Stimulated activated CD8-positive, alpha-beta memory T cell treated with anti-CD3 and anti-CD28 coated beads, Interleukin-15, amount 100 ng/mL, for 4 hours (primary cell): Measurements from ENCODE around the gene PRKD1.
"Not testable (repeated sequence)": the region's sequence is repeated elsewhere in the genome, so short reads cannot be mapped to it uniquely, and the experiment has no call there.

Experiments used
- DNase-seq, 2 donors: peaks; one replicate each; pipeline ENCODE4 v3.0.0-alpha.2; 2020; ENCODE audit warnings: low read depth in 2 of 2

The PRKD1 gene

GRCh38 chr14:29740491-29740890 lies 187.2 kb downstream of the PRKD1 start:
- no peak for DNase-seq

GRCh38 chr14:29738950-29739349 lies 188.7 kb downstream of the PRKD1 start:
- DNase-seq, result no peak

DNA sequence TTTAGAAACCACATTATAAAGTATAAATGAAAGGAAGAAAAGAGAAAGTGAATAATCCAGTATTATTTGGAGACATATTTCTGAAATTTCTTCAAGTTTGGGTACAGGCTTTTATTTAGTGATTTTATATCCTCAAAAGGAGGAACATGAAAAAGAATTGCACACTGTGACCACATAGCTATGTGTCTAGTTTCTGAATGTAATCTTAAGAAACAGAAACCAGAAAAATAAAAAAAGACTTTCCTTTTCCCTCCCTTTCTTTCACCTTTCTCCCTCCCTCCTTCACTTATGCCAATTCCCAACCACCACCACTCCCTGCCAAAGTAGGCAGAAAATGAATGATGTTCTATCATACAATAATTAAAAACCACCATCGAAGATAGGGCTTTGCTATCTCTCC lies 189.6 kb downstream of the PRKD1 start:
- no peak for DNase-seq

DNA sequence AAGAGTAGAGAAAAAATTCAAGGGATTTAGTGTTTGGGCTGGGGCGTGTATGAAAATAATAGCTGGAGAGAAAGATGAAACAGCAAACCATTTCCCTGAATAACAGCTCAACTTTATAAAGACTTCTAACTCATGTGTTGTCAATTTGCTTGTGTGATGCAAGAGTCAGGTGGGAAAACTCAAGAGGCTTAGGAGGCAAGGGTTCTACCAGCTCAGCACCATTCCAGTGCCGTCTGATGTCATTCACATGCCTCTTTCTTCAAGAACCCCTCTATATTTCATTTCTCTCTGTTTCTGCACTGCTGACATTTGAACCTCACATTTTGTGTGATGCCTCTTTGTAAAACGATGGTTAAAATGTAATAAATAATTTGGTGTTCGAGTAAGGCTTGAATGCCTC lies 192.2 kb downstream of the PRKD1 start:
- DNase-seq, result no peak

- DNase-seq, result no peak
Observed at GRCh38 chr14:29734732-29735131, 192.9 kb downstream of the PRKD1 start.

- not testable (repeated sequence) for DNase-seq
Observed at GRCh38 chr14:29726560-29727331, 200.9 kb downstream of the PRKD1 start.

GRCh38 chr14:29724991-29725390 lies 202.7 kb downstream of the PRKD1 start:
- DNase-seq, result no peak

DNA sequence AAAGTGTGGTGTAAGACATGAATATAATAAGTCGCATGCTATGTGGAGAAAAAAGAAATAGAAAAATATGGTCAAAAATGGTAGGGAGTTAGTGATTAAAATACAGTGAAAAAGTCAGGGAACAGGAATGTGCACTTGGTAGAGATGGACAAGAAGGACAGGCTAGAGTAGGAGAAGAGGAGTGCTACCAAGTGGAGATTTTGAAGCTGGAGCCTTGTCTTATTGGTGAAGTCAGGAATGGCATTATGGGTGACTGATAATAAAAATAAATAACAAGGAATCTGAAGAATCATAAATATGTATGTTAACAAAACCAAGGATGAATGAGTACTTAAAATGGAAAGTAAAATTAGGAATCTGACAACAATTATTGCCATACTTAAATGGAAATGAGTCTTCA lies 204.8 kb downstream of the PRKD1 start:
- no peak for DNase-seq

DNA sequence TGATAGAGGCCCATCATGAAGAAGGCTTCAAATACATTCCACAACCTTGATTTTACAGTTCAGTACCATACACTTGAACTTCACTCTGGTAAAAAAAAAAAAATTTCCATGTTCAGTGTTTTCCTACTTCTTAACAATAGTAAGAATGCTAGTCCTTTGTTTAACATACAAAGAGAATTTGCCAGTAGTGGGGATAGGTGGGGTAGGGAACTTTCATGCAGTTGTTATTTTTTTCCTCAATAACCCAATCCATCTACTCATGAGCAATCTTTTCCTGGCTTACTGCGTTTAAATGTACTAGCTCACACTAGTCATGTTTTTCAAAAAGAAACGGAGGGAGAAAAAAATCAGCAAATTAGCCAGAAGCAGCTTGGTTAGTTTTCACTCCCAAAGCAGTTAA lies 206.1 kb downstream of the PRKD1 start:
- no peak for DNase-seq

GRCh38 chr14:29717901-29718300 lies 209.7 kb downstream of the PRKD1 start:
- no peak for DNase-seq

DNA sequence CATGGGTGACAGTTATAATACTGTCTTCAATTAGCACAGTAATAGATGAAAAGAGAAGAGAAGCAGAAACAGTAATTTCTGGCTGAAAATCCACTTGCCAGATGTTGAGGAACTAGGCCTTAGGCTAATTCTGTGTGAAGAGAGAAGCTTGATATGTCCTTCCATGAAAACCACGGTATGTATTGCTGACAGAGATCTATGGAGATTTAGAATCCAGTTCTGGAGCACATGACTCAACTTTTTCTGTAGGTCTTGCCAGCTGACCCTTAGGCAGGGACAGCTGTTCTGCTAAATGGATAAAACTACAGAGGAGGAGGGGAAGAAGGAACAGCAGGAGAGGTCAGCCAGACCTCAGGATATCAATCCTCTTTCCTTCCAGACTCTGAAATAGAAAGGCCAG lies 211.5 kb downstream of the PRKD1 start:
- no peak for DNase-seq

GRCh38 chr14:29712601-29713000 lies 215.0 kb downstream of the PRKD1 start:
- DNase-seq, result no peak

- no peak for DNase-seq
Observed at GRCh38 chr14:29710015-29710414, 217.6 kb downstream of the PRKD1 start.

DNA sequence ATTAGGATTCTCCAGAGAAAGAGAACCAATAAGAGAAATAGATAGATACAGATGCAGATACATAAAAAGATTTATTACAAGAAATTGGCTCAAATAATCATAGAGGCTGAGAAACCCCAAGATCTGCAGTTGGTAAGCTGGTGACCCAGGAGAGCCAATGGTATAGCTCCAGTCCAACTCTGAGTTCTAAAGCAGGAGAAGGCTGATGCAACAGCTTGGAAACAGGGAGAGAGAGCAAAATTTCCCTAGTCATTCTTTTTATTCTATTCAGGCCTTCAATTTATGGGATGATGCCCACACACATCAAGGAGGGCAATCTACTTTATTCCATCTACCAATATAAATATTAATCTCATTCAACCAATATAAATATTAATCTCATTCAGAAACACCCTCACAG lies 218.2 kb downstream of the PRKD1 start:
- DNase-seq, result no peak

DNA sequence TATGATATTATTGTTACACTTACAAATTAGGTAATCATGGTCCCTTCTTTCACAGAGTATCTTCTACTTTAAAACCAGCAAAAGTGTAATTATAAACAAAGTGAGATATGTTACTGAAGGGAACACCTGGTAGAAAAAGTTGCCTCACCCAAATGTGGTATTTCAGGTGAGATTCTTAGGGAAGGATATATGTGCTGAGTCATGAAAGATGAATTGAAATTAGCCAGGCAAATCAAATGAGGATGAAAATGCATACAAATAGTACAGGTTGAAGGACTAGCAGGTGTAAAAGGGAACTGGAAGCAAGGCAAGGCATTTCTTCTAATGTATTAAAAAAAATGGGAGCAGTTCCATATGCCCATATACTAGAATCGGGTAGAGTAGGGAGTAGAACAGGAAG lies 220.9 kb downstream of the PRKD1 start:
- DNase-seq, result no peak

DNA sequence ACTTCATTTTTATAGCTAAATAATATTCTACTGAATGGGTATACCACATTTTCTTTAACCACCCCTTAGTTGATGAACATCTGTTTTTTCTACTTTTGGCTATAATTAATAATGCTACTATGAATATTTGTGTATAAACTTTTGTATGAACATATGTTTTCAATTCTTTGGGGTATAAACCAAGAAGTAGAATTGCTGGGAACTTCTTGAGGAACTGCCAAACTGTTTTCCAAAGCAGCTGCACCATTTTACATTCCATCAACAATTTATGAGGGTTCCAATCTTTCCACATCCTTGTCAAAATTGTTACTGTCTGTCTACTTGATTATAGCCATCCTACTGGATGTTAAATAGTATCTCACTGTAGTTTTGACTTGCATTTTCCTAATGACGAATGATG lies 221.8 kb downstream of the PRKD1 start:
- DNase-seq, result no peak

GRCh38 chr14:29689597-29689996 lies 238.1 kb downstream of the PRKD1 start:
- not testable (repeated sequence) for DNase-seq

DNA sequence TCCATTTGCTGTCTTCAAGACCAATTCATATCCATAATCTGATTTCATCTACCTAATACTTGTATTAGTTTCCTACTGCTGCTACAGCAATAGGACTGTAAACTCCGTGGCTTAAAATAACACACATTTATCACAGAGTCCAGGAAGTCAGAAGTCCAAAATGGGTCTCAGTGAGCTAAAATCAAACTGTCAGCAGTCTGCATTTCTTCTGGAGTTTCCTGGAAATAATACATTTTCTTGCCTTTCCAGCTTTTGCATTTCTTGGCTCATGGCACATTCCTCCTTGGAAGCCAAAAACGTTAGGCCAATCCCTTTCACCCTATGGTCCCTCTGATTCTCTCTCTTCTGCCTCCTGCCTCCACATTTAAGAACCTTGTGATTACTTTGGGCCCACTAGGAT lies 239.8 kb downstream of the PRKD1 start:
- DNase-seq, result no peak

DNA sequence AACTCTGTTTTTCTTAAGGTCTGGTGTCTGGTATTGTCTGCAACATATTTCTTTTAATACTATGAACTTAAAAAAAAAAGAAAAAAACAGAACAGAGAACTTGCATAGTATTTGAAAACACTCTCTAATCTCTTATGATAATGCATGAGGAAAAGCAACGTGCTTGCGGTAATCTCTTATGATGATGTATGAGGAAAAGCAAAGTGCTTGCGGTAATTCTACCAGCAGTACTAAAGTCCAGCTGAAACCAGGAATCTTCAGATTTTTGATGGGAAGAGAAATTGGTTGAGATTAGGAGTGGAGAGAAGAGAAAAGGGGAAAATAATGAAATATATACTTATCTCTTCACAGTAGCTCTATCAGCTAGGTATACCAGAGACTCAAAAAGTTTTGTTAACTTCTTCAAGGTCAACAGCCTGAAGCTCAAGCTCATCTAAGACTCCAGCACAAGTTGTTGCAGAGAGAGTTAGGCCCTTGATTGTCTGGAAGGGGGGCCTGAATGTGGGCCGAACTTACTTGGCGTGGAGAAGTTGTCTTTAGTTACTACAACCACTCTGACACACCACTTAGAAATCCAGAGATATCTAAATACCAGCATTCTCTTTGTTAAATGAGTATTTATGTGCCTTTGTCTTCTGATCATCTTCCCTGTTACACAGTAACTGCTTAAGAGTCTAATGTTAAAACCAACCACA lies 240.4 kb downstream of the PRKD1 start:
- DNase-seq, result no peak

GRCh38 chr14:29684926-29685325 lies 242.7 kb downstream of the PRKD1 start:
- DNase-seq, result no peak

GRCh38 chr14:29682789-29683188 lies 244.9 kb downstream of the PRKD1 start:
- no peak for DNase-seq

- DNase-seq, result no peak
Observed at GRCh38 chr14:29681316-29681715, 246.3 kb downstream of the PRKD1 start.

DNA sequence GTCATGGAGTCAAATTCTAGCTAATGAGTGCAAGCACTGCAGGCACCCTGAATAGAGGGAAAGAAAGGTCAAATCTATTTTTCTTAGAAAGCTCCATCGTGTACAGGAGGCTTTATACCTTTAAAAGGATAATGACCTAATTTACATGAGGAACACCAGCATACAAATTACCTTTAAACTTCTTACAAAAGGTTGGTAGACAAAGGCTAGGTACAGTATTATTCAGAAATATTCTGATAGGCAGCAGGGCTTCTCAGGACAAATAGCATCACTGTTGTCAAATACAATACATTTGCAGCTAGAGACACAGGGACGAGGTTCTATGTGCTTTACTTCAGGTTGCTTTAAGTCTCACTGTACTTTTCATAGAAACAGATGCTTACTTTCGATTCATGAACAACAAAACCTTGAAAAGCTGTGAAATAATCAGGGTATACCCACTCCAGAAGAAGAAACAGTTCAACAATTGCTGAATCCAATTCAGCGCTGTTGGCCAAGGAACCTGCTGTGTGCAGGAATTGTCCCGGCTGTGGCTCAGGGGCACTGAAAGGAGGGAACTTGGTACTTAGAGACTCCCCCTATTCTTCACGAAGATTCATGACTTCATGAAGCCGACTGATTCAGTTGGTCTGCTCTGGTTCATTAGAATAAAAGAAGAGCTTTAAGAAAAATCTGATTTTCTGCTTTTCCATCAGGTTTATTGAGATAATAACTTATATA lies 252.9 kb downstream of the PRKD1 start:
- no peak for DNase-seq
